GM12864 (cell line): ENCODE measurements around the gene TGFB3.

Source experiments
- DNase-seq: peaks from one replicate; pipeline ENCODE4 v3.0.0-alpha.2; 2011; ENCODE audit warnings: low read depth
- H3K4me3 ChIP-seq: 2 replicates; pipeline ENCODE4 v1.5.1; 2011; ENCODE audit warnings: mild to moderate bottlenecking, low read depth, low read length, control low read depth
- TF ChIP-seq, protein P1 (sequence below): IDR thresholded peaks from 2 replicates; pipeline ENCODE4 v1.5.1; 2011; ENCODE audit warnings: low read depth, mild to moderate bottlenecking, moderate library complexity, low read length, control low read depth, inconsistent platforms; ENCODE audit errors: missing control alignments

The TGFB3 gene

DNA sequence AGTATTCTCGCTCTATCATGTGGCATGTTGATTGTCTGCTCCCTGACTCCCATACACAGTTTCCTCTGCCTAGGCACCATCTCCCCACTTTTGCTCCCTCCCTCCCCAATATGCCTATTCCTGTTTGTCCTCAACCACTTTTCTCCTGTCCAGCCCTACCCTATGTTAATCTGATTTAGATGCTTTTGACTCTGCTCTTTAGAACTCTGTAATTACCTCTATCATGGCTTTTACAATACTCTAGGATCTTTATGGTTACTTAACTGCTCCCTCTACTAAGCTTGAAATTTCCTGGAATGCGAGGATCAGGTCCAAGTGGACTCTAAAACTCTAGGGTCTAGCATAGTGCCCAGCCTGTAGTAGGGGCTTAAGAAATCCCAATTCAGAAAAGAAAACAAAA, 68.6 kb downstream of the TGFB3 start:
- DNase-seq: no peak
- TF ChIP-seq, protein P1, sequence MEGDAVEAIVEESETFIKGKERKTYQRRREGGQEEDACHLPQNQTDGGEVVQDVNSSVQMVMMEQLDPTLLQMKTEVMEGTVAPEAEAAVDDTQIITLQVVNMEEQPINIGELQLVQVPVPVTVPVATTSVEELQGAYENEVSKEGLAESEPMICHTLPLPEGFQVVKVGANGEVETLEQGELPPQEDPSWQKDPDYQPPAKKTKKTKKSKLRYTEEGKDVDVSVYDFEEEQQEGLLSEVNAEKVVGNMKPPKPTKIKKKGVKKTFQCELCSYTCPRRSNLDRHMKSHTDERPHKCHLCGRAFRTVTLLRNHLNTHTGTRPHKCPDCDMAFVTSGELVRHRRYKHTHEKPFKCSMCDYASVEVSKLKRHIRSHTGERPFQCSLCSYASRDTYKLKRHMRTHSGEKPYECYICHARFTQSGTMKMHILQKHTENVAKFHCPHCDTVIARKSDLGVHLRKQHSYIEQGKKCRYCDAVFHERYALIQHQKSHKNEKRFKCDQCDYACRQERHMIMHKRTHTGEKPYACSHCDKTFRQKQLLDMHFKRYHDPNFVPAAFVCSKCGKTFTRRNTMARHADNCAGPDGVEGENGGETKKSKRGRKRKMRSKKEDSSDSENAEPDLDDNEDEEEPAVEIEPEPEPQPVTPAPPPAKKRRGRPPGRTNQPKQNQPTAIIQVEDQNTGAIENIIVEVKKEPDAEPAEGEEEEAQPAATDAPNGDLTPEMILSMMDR: no peak
- no peak overlapping the region for H3K4me3 ChIP-seq

DNA sequence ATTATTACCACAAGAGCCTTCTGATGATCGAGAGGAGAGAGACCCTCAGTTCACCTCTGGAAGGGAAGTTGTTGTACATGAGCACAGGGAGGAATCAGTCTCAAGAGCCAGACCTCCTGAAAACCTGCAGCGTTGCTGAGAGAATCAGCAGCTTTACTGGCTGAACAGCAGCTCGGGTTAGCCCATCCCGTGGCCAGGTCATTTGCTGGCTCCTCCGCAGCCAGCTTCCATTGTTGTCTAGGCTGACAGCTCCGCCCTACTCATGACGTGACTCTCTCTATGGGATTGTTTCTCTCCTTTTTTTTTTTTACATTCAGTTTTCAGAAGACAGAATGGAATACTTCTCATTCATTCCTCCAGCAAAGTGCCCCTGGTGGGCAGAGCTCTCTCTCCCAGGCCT, 69.9 kb downstream of the TGFB3 start:
- H3K4me3 ChIP-seq: no peak overlapping the region
- TF ChIP-seq, protein P1: no peak
- no peak for DNase-seq

DNA sequence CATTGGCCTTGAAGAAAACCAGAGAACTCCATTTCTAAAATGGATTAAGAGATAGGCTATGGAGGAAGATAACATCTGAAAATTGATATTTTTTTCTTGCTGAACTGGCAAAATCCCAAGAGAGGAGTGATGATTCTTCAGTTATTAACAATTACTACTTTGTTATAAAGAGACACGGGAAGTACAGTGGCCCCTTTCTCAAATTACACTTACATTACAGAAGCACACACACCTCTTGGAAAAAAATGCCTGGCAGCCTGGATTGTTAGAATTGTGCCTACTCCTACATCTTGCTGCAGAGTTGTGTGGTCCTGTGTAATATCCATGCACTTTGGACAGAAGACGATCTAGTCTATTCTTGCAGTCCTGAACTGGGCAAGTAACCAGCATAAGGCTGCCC, 71.7 kb downstream of the TGFB3 start:
- no peak for DNase-seq
- H3K4me3 ChIP-seq: no peak overlapping the region
- TF ChIP-seq, protein P1: no peak

DNA sequence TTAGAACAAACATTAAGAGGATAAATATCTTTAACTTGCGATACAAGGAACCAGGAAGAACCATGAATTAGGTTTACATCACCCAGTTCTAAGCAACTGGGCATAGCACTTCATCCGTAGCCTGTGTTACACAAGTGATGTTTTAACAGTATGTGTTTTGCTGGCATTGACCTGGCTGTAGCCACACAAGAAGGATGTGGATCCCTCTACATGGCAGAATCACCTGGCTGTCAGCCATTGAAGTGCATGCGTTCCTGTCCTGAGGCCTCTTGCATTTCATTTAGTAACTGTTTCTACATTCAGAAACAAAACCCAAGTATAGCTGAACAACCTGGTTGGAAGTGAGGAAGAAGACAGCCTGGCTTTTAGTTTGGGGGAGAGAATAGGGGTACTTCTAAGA, 72.2 kb downstream of the TGFB3 start:
- TF ChIP-seq, protein P1: no peak

More for the DNA sequence above, 72.2 kb downstream of the TGFB3 start:
- no peak overlapping the region for H3K4me3 ChIP-seq
- DNase-seq: no peak
